ENCODE data around the gene BMP8A. TPM values are rescaled to one million over a fixed set of nuclear protein-coding genes. Genes with fewer than 3 reads are reported as not detected.

The BMP8A gene
- total and polyA plus RNA-seq, 7 donors, result 0.27 to 3.2 (median 0.81) TPM; not detected in 1

DNA sequence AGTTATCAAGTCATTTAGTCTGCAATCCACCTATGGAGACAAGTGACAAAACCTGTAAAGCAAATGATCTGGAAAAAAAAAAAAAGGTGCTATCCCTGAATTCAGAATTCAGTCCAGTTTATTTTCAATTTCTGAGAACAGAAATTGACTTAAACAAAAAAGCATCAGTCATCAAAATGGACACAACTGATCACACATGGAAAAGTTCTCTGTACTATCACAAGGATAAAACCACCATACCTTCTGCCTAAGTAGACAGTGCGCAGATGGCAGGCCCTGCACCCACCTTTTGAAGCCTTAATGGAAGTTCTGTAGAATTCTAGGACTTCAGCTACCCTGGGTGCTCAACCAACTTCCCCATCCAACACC, 81.6 kb downstream of the BMP8A start:
- intact Hi-C loops (cut with DNase I), result no loop called here
- H3K27ac ChIP-seq, result no peak overlapping the region
- H3K27me3 ChIP-seq, result no peaks in the 10 kb centered on the region
- no peak for DNase-seq
- H3K4me1 ChIP-seq, result peaks cover 0 to 32% (median 31%) of the 10 kb centered on the region in 4 donors
- peak overlapping the region in 1 of 4 donors; percentile 86 for H3K4me3 ChIP-seq
- WGBS, 2 donors, result 95 to 96% methylated on average over 1 of the region's 1 CpG
- H3K36me3 ChIP-seq, result peaks cover 37 to 54% (median 43%) of the 10 kb centered on the region in 4 donors
- TF ChIP-seq POLR2AphosphoS5 (IDR thresholded peaks at IDR 0.05) (no peak), POLR2A (IDR thresholded peaks at IDR 0.05) (no peak), CTCF (IDR thresholded peaks at IDR 0.05) (no peak), EP300 (IDR thresholded peaks at IDR 0.05) (no peak)
- no peaks in the 10 kb centered on the region for H3K9me3 ChIP-seq

DNA sequence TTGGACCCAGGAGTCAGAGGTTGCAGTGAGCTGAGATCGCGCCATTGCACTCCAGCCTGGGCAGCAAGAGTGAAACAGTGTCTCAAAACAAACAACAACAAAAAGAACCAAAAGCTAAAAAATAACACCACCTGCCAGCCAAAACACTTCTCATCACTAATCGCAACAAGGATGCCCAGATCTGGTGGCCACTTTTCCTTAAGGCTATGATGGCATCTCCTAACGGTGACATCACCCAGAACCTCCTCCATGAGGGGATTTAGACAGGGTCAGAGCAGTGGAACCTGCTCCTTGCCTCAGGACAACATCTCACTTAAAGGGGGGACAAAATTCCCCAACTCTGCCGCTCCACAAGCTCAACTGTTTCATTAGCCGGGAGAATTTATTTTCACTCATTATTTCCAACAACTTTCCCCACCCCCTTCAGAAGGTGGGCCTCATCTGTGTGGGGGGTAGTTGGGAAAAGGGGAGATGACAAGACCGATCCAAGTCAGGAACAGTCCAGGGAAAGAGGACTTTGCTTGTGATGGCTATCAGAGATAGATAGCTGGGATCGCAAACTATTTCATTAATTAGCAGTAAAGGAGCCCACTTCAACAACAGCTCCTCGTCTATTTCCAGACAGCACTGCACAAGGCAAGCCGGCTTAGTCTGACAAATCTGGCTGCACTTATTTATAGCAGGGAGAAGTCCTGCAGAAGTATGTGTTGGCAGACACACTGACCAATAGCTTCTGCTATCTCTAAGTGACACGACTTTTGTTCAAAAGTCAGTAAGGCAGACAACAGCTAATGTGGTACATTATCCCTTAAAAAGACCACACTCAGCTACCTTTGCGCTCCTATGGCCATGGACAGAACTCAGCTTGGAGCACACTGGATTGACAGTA, 82.5 kb downstream of the BMP8A start:
- peaks cover 0 to 32% (median 31%) of the 10 kb centered on the region in 4 donors for H3K4me1 ChIP-seq
- no peak for TF ChIP-seq EP300 (IDR thresholded peaks at IDR 0.05)
- TF ChIP-seq CTCF (IDR thresholded peaks at IDR 0.05), result no peak
- DNase-seq, result no peak
- H3K27ac ChIP-seq, result peak overlapping the region in 2 of 4 donors; percentile 90 to 92
- intact Hi-C loops (cut with DNase I), result no loop called here
- no peaks in the 10 kb centered on the region for H3K9me3 ChIP-seq
- H3K4me3 ChIP-seq, result peak overlapping the region in 3 of 4 donors; percentile 66 to 86 (median 73)
- WGBS, 2 donors, result 62 to 66% methylated on average over 12 of the region's 12 CpGs
- H3K27me3 ChIP-seq, result no peaks in the 10 kb centered on the region
- peaks cover 28 to 45% (median 34%) of the 10 kb centered on the region in 4 donors for H3K36me3 ChIP-seq

DNA sequence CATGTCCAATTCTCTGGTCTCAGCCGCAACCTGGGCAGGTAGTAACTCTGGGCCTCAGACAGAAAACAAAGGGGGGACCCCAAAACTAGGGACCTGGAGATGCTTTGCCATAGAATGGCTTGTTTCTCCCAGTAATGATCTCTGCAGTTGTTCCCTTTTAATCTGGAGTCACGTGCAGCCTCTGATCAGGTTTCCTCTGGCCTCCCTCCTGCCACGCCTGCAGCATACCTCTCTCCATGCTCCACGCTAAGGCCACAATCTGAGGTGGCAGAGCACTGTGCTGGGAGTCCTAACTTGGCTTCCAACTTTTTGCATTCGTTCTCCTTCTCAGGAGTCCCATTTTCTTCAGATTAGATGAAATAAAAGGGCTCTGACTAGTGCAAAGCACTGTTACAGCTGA, 83.2 kb downstream of the BMP8A start:
- H3K4me3 ChIP-seq, result peak overlapping the region; percentile 56 to 86 (median 70)
- DNase-seq, result no peak
- TF ChIP-seq POLR2AphosphoS5 (IDR thresholded peaks at IDR 0.05) (no peak), CTCF (IDR thresholded peaks at IDR 0.05) (no peak), EP300 (IDR thresholded peaks at IDR 0.05) (no peak), POLR2A (IDR thresholded peaks at IDR 0.05) (no peak)
- intact Hi-C loops (cut with DNase I), result loop anchor here (5.0 kb wide), 1 partner anchor 463 kb away; no protein-coding TSS in a partner anchor
- H3K27ac ChIP-seq, result peak overlapping the region; percentile 84 to 92 (median 88)
- H3K9me3 ChIP-seq, result no peaks in the 10 kb centered on the region
- WGBS, 2 donors, result 11 to 30% methylated on average over 5 of the region's 5 CpGs
- no peaks in the 10 kb centered on the region for H3K27me3 ChIP-seq
- peaks cover 0 to 32% (median 31%) of the 10 kb centered on the region in 4 donors for H3K4me1 ChIP-seq
- H3K36me3 ChIP-seq, result peaks cover 22 to 38% (median 28%) of the 10 kb centered on the region in 4 donors

Small RNAs within 50 kb of the gene (small RNA-seq; reads per million reads assigned to genes)
- 0.51 to 2.0 (median 1.3) reads per million in 3 donors for gene SNORA55

Other genes starting within 250 kb of the BMP8A start
- 100 to 1,000 TPM in 3 of 4 donors, 10 to 100 TPM in 1; 95.8 to 181 (median 127) TPM for gene PABPC4, start 85.2 kb downstream of the BMP8A start, total RNA-seq
- gene PABPC4, start 85.2 kb downstream of the BMP8A start, polyA plus RNA-seq, result 10 to 100 TPM; 37.9 to 76.7 (median 69.1) TPM
- gene HEYL, start 148.0 kb downstream of the BMP8A start, total RNA-seq, result 10 to 100 TPM in 1 of 4 donors, 1 to 10 TPM in 3; 1.6 to 14.7 (median 4.0) TPM
- gene HEYL, start 148.0 kb downstream of the BMP8A start, polyA plus RNA-seq, result 1 to 10 TPM in 2 of 3 donors, under 1 TPM in 1; 0.92 to 2.5 (median 1.2) TPM
- gene NT5C1A, start 180.5 kb downstream of the BMP8A start, total RNA-seq, result not detected
- gene NT5C1A, start 180.5 kb downstream of the BMP8A start, polyA plus RNA-seq, result under 1 TPM in 1 of 3 donors, not detected in 2; 0.06 TPM
- 1 to 10 TPM in 2 of 4 donors, under 1 TPM in 2; 0.16 to 1.1 (median 0.95) TPM for gene HPCAL4, start 199.8 kb downstream of the BMP8A start, total RNA-seq
- gene HPCAL4, start 199.8 kb downstream of the BMP8A start, polyA plus RNA-seq, result under 1 TPM in 1 of 3 donors, not detected in 2; 0.57 TPM
- 10 to 100 TPM; 43.5 to 56.4 (median 47.1) TPM for gene PPIE, start 247.2 kb downstream of the BMP8A start, total RNA-seq
- 10 to 100 TPM; 43.2 to 48.1 (median 43.2) TPM for gene PPIE, start 247.2 kb downstream of the BMP8A start, polyA plus RNA-seq

Measured in sigmoid colon (tissue), 7 donors.